Esophagus muscularis mucosa (tissue), 4 donors: ENCODE data around the gene BTBD9.

Source experiments
- EP300 ChIP-seq: sonication (generic); formaldehyde crosslinking; IDR thresholded peaks from one replicate; pipeline ENCODE4 v1.6.1; 2017; ENCODE audit warnings: antibody characterized with exemption
- POLR2A ChIP-seq: fragments of 450-650 bp; IDR thresholded peaks from one replicate; pipeline ENCODE4 v1.6.1; 2017; ENCODE audit warnings: antibody characterized with exemption, moderate library complexity, mild to moderate bottlenecking, low read depth
- TF ChIP-seq, protein P1 (sequence below), 3 experiments: fragments of 200-600 bp in 2 of 3; fragments of 450-650 bp in 1 of 3; sonication (generic) in 2 of 3; IDR thresholded peaks; one replicate each; pipeline ENCODE4 v1.5.1; 2017 to 2019; ENCODE audit warnings: antibody characterized with exemption in 3 of 3, mild to moderate bottlenecking in 2 of 3, moderate library complexity in 1 of 3

DNA sequence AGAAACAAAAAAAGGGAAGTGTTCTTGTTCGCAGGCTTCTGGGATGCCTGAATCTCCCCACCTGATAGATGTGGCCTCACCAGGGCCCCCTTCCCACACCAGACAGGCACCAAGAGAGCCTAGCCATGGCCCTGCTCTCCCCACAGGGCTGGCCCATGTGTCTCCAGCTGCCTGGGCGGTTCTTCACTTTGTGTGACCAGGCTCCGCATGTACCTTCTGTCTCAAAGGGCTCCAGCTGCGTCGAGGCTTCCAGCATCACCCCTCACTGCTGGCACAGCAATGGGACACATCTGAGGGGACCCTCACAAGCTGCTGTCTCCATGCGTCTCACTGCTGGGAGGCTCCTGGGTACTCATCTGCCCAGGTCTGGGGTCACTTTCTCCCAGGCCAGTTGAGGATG lies 457.3 kb downstream of the BTBD9 start:
- TF ChIP-seq, protein P1, sequence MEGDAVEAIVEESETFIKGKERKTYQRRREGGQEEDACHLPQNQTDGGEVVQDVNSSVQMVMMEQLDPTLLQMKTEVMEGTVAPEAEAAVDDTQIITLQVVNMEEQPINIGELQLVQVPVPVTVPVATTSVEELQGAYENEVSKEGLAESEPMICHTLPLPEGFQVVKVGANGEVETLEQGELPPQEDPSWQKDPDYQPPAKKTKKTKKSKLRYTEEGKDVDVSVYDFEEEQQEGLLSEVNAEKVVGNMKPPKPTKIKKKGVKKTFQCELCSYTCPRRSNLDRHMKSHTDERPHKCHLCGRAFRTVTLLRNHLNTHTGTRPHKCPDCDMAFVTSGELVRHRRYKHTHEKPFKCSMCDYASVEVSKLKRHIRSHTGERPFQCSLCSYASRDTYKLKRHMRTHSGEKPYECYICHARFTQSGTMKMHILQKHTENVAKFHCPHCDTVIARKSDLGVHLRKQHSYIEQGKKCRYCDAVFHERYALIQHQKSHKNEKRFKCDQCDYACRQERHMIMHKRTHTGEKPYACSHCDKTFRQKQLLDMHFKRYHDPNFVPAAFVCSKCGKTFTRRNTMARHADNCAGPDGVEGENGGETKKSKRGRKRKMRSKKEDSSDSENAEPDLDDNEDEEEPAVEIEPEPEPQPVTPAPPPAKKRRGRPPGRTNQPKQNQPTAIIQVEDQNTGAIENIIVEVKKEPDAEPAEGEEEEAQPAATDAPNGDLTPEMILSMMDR (IDR thresholded peaks at IDR 0.05) = no peak
- TF ChIP-seq POLR2A (no peak), EP300 (no peak)
